ENCODE data around the gene DNM3.
"Not testable (repeated sequence)": the region's sequence is repeated elsewhere in the genome, so short reads cannot be mapped to it uniquely, and the experiment has no call there.

Gene DNM3

GRCh38 chr1:172299515-172299914 lies 458.2 kb downstream of the DNM3 start:
- no peaks in the 10 kb centered on the region for H3K4me1 ChIP-seq (ENCODE audit: control insufficient read depth, insufficient read depth, low read length)
- no peaks in the 10 kb centered on the region for H3K9me3 ChIP-seq (ENCODE audit: control insufficient read depth, insufficient read depth, low read depth, low read length)
- ChIA-PET POLR2A (no interaction called here), CTCF (interaction anchor here (0.6 kb wide), 1 partner anchor 370 kb away, joined by 3 read pairs; no protein-coding TSS in a partner anchor)
- no peak overlapping the region for H3K27ac ChIP-seq (ENCODE audit: extremely low read depth, low read depth, low read length)
- H3K36me3 ChIP-seq (ENCODE audit: control insufficient read depth in 2 of 2, insufficient read depth in 1 of 2, low read length in 2 of 2), result no peaks in the 10 kb centered on the region
- no peak overlapping the region for H3K4me3 ChIP-seq (ENCODE audit: low read depth, low read length)
- TF ChIP-seq AEBP2 (tag by site-specific recombination; IDR thresholded peaks at IDR 0.05; ENCODE audit: borderline replicate concordance) (no peak), ZNF146 (tag by site-specific recombination; IDR thresholded peaks at IDR 0.05) (peak; percentile 61)

- H3K9me3 ChIP-seq (ENCODE audit: control insufficient read depth, insufficient read depth, low read depth, low read length); H3K4me1 ChIP-seq (ENCODE audit: control insufficient read depth, insufficient read depth, low read length); H3K36me3 ChIP-seq (ENCODE audit: control insufficient read depth in 2 of 2, insufficient read depth in 1 of 2, low read length in 2 of 2); CTCF ChIA-PET; POLR2A ChIA-PET; H3K27ac ChIP-seq (ENCODE audit: extremely low read depth, low read depth, low read length); H3K4me3 ChIP-seq (ENCODE audit: low read depth, low read length): not testable (repeated sequence)
- TF ChIP-seq ZNF146 (tag by site-specific recombination; IDR thresholded peaks at IDR 0.05), result peak; percentile 83
Observed at GRCh38 chr1:172307508-172307907, 466.2 kb downstream of the DNM3 start.

GRCh38 chr1:172308142-172308541 lies 466.8 kb downstream of the DNM3 start:
- Histone ChIP-seq H3K27ac (ENCODE audit: extremely low read depth, low read depth, low read length) (no peak overlapping the region), H3K4me1 (ENCODE audit: control insufficient read depth, insufficient read depth, low read length) (no peaks in the 10 kb centered on the region), H3K9me3 (ENCODE audit: control insufficient read depth, insufficient read depth, low read depth, low read length) (no peaks in the 10 kb centered on the region), H3K4me3 (ENCODE audit: low read depth, low read length) (no peak overlapping the region), H3K36me3 (ENCODE audit: control insufficient read depth in 2 of 2, insufficient read depth in 1 of 2, low read length in 2 of 2) (no peaks in the 10 kb centered on the region)
- POLR2A ChIA-PET, result no interaction called here
- no peak for TF ChIP-seq ZNF670 (tag by site-specific recombination; IDR thresholded peaks at IDR 0.05; ENCODE audit: low read depth)
- no peak for TF ChIP-seq GLIS1 (tag by site-specific recombination; IDR thresholded peaks at IDR 0.05)
- no peak for TF ChIP-seq TRIM28 (IDR thresholded peaks at IDR 0.05; ENCODE audit: borderline replicate concordance, low read length)
- no peak for TF ChIP-seq ZBTB17 (tag by site-specific recombination; IDR thresholded peaks at IDR 0.05)
- TF ChIP-seq ZNF112 (tag by site-specific recombination; IDR thresholded peaks at IDR 0.05), result no peak
- TF ChIP-seq ZBTB6 (tag by site-specific recombination; IDR thresholded peaks at IDR 0.05), result no peak
- TF ChIP-seq ZSCAN30 (tag by site-specific recombination; IDR thresholded peaks at IDR 0.05), result no peak
- TF ChIP-seq ZNF433 (tag by site-specific recombination; IDR thresholded peaks at IDR 0.05; ENCODE audit: low read depth), result no peak
- no peak for TF ChIP-seq ZNF785 (tag by site-specific recombination; IDR thresholded peaks at IDR 0.05)
- TF ChIP-seq YY2 (tag by site-specific recombination; IDR thresholded peaks at IDR 0.05), result no peak
- no peak for TF ChIP-seq ZNF530 (tag by site-specific recombination; IDR thresholded peaks at IDR 0.05; ENCODE audit: low read depth)
- TF ChIP-seq ZNF501 (tag by site-specific recombination; IDR thresholded peaks at IDR 0.05), result no peak
- TF ChIP-seq ZNF248 (tag by site-specific recombination; IDR thresholded peaks at IDR 0.05), result no peak
- TF ChIP-seq ZNF23 (tag by site-specific recombination; IDR thresholded peaks at IDR 0.05; ENCODE audit: borderline replicate concordance), result no peak
- TF ChIP-seq GLIS2 (tag by site-specific recombination; IDR thresholded peaks at IDR 0.05), result no peak
- TF ChIP-seq ZNF391 (tag by site-specific recombination; IDR thresholded peaks at IDR 0.05; ENCODE audit: borderline replicate concordance, low read depth), result no peak
- no peak for TF ChIP-seq PRDM4 (tag by site-specific recombination; IDR thresholded peaks at IDR 0.05)
- no peak for TF ChIP-seq YY1 (tag by site-specific recombination; IDR thresholded peaks at IDR 0.05)
- no peak for TF ChIP-seq EGR2 (tag by site-specific recombination; IDR thresholded peaks at IDR 0.05; ENCODE audit: low read depth)
- CTCF ChIA-PET, result no interaction called here
